NCI-H1092 (cell line): ENCODE measurements around the gene ALG8.

Experiments
- DNase-seq: peaks from one replicate; lab custom pipeline; 2025; lab: John Stamatoyannopoulos, UW

The ALG8 gene

GRCh38 chr11:78158987-78159652 lies 19.7 kb upstream of the ALG8 start:
- DNase-seq: no peak

GRCh38 chr11:78156127-78156844 lies 16.9 kb upstream of the ALG8 start:
- no peak for DNase-seq

- no peak for DNase-seq
Observed at GRCh38 chr11:78151804-78152203, 12.4 kb upstream of the ALG8 start.

- DNase-seq: no peak
Observed at GRCh38 chr11:78150754-78151153, 11.3 kb upstream of the ALG8 start.

- no peak for DNase-seq
Observed at GRCh38 chr11:78150346-78150745, 10.9 kb upstream of the ALG8 start.

- DNase-seq: no peak
Observed at GRCh38 chr11:78149646-78150045, 10.2 kb upstream of the ALG8 start.

- no peak for DNase-seq
Observed at GRCh38 chr11:78147807-78148206, 8.4 kb upstream of the ALG8 start.

GRCh38 chr11:78145511-78146025 lies 6.1 kb upstream of the ALG8 start:
- no peak for DNase-seq

- no peak for DNase-seq
Observed at GRCh38 chr11:78140392-78141077, 1.1 kb upstream of the ALG8 start.

- no peak for DNase-seq
Observed at GRCh38 chr11:78138694-78139421, 568 bp downstream of the ALG8 start.

- DNase-seq: no peak
Observed at GRCh38 chr11:78138291-78138690, 1.1 kb downstream of the ALG8 start.

- no peak for DNase-seq
Observed at GRCh38 chr11:78132475-78132874, 7.0 kb downstream of the ALG8 start.

GRCh38 chr11:78131956-78132355 lies 7.5 kb downstream of the ALG8 start:
- no peak for DNase-seq

GRCh38 chr11:78127403-78127802 lies 12.0 kb downstream of the ALG8 start:
- DNase-seq: no peak

GRCh38 chr11:78112582-78113275 lies 26.7 kb downstream of the ALG8 start:
- DNase-seq: no peak

- no peak for DNase-seq
Observed at GRCh38 chr11:78111298-78111697, 28.1 kb downstream of the ALG8 start.

- no peak for DNase-seq
Observed at GRCh38 chr11:78110830-78111229, 28.6 kb downstream of the ALG8 start.

- DNase-seq: no peak
Observed at GRCh38 chr11:78110351-78110750, 29.1 kb downstream of the ALG8 start.

GRCh38 chr11:78109081-78110015 lies 30.1 kb downstream of the ALG8 start:
- no peak for DNase-seq

GRCh38 chr11:78100676-78101472 lies 38.6 kb downstream of the ALG8 start:
- peak; percentile 70 for DNase-seq
